Stimulated activated CD4-positive, alpha-beta T cell treated with anti-CD3 and anti-CD28 coated beads, TNF-alpha, amount 100 ng/mL, for 24 hours (primary cell): ENCODE results near the gene NOL4.

Source experiments
- DNase-seq, 3 experiments: peaks; one replicate each; pipeline ENCODE4 v3.0.0-alpha.2; 2020; ENCODE audit warnings: low read depth in 3 of 3

NOL4 gene

GRCh38 chr18:34194239-34194638, 30.5 kb downstream of the NOL4 start:
- DNase-seq, result no peak

GRCh38 chr18:34189656-34190435, 34.9 kb downstream of the NOL4 start:
- no peak for DNase-seq
